ENCODE data around the gene SNAPC4.

Gene SNAPC4

GRCh38 chr9:136380381-136380780 lies 19.6 kb downstream of the SNAPC4 start:
- H3K9ac ChIP-seq (ENCODE audit: low read depth, low read length) = no peak overlapping the region

GRCh38 chr9:136379891-136380290 lies 20.1 kb downstream of the SNAPC4 start:
- Histone ChIP-seq H3K4me1 (ENCODE audit: control insufficient read depth, insufficient read depth, low read length) (no peaks in the 10 kb centered on the region), H3K9ac (ENCODE audit: low read depth, low read length) (no peak overlapping the region), H3K4me2 (ENCODE audit: low read length) (no peak overlapping the region), H3K4me3 (ENCODE audit: low read length) (no peak overlapping the region), H3K9me3 (replicated peaks; ENCODE audit: low read length) (no peaks in the 10 kb centered on the region), H3K27me3 (ENCODE audit: control insufficient read depth, insufficient read depth, low read length) (no peaks in the 10 kb centered on the region), H3K36me3 (ENCODE audit: insufficient read depth, low read length) (peaks cover 56% of the 10 kb centered on the region)

More at GRCh38 chr9:136380381-136380780, 19.6 kb downstream of the SNAPC4 start:
- Histone ChIP-seq H3K4me3 (ENCODE audit: low read length) (no peak overlapping the region), H3K4me1 (ENCODE audit: control insufficient read depth, insufficient read depth, low read length) (no peaks in the 10 kb centered on the region), H3K4me2 (ENCODE audit: low read length) (no peak overlapping the region), H3K36me3 (ENCODE audit: insufficient read depth, low read length) (peaks cover 57% of the 10 kb centered on the region), H3K9me3 (replicated peaks; ENCODE audit: low read length) (no peaks in the 10 kb centered on the region), H3K27me3 (ENCODE audit: control insufficient read depth, insufficient read depth, low read length) (no peaks in the 10 kb centered on the region)

- no peak overlapping the region for H3K9ac ChIP-seq (ENCODE audit: low read depth, low read length)
- no peaks in the 10 kb centered on the region for H3K27me3 ChIP-seq (ENCODE audit: control insufficient read depth, insufficient read depth, low read length)
- peaks cover 52% of the 10 kb centered on the region for H3K36me3 ChIP-seq (ENCODE audit: insufficient read depth, low read length)
- H3K4me1 ChIP-seq (ENCODE audit: control insufficient read depth, insufficient read depth, low read length) = no peaks in the 10 kb centered on the region
- no peak overlapping the region for H3K4me2 ChIP-seq (ENCODE audit: low read length)
- H3K9me3 ChIP-seq (replicated peaks; ENCODE audit: low read length) = no peaks in the 10 kb centered on the region
- H3K4me3 ChIP-seq (ENCODE audit: low read length) = no peak overlapping the region
These were observed 20.6 kb downstream of the SNAPC4 start for GRCh38 chr9:136379401-136379800.

- Histone ChIP-seq H3K9me3 (replicated peaks; ENCODE audit: low read length) (no peaks in the 10 kb centered on the region), H3K4me2 (ENCODE audit: low read length) (no peak overlapping the region), H3K27me3 (ENCODE audit: control insufficient read depth, insufficient read depth, low read length) (no peaks in the 10 kb centered on the region), H3K4me1 (ENCODE audit: control insufficient read depth, insufficient read depth, low read length) (no peaks in the 10 kb centered on the region), H3K4me3 (ENCODE audit: low read length) (no peak overlapping the region), H3K9ac (ENCODE audit: low read depth, low read length) (no peak overlapping the region), H3K36me3 (ENCODE audit: insufficient read depth, low read length) (peaks cover 48% of the 10 kb centered on the region)
These were observed 21.0 kb downstream of the SNAPC4 start for GRCh38 chr9:136379003-136379287.

- Histone ChIP-seq H3K9me3 (replicated peaks; ENCODE audit: low read length) (no peaks in the 10 kb centered on the region), H3K4me3 (ENCODE audit: low read length) (no peak overlapping the region), H3K4me2 (ENCODE audit: low read length) (no peak overlapping the region), H3K4me1 (ENCODE audit: control insufficient read depth, insufficient read depth, low read length) (no peaks in the 10 kb centered on the region), H3K9ac (ENCODE audit: low read depth, low read length) (no peak overlapping the region), H3K36me3 (ENCODE audit: insufficient read depth, low read length) (peaks cover 46% of the 10 kb centered on the region), H3K27me3 (ENCODE audit: control insufficient read depth, insufficient read depth, low read length) (no peaks in the 10 kb centered on the region)
These were observed 21.6 kb downstream of the SNAPC4 start for GRCh38 chr9:136378170-136379002.

GRCh38 chr9:136377341-136378169 lies 22.4 kb downstream of the SNAPC4 start:
- no peak overlapping the region for H3K9ac ChIP-seq (ENCODE audit: low read depth, low read length)
- no peak overlapping the region for H3K4me2 ChIP-seq (ENCODE audit: low read length)
- H3K36me3 ChIP-seq (ENCODE audit: insufficient read depth, low read length) = peaks cover 38% of the 10 kb centered on the region
- no peaks in the 10 kb centered on the region for H3K9me3 ChIP-seq (replicated peaks; ENCODE audit: low read length)
- H3K4me1 ChIP-seq (ENCODE audit: control insufficient read depth, insufficient read depth, low read length) = peaks cover 8% of the 10 kb centered on the region
- no peaks in the 10 kb centered on the region for H3K27me3 ChIP-seq (ENCODE audit: control insufficient read depth, insufficient read depth, low read length)
- H3K4me3 ChIP-seq (ENCODE audit: low read length) = no peak overlapping the region

- no peak overlapping the region for H3K4me3 ChIP-seq (ENCODE audit: low read length)
- peaks cover 15% of the 10 kb centered on the region for H3K4me1 ChIP-seq (ENCODE audit: control insufficient read depth, insufficient read depth, low read length)
- H3K36me3 ChIP-seq (ENCODE audit: insufficient read depth, low read length) = peaks cover 32% of the 10 kb centered on the region
- no peak overlapping the region for H3K9ac ChIP-seq (ENCODE audit: low read depth, low read length)
- H3K27me3 ChIP-seq (ENCODE audit: control insufficient read depth, insufficient read depth, low read length) = no peaks in the 10 kb centered on the region
- no peaks in the 10 kb centered on the region for H3K9me3 ChIP-seq (replicated peaks; ENCODE audit: low read length)
- no peak overlapping the region for H3K4me2 ChIP-seq (ENCODE audit: low read length)
These were observed 23.5 kb downstream of the SNAPC4 start for GRCh38 chr9:136376457-136376856.

- no peak overlapping the region for H3K4me3 ChIP-seq (ENCODE audit: low read length)
- no peaks in the 10 kb centered on the region for H3K27me3 ChIP-seq (ENCODE audit: control insufficient read depth, insufficient read depth, low read length)
- peaks cover 23% of the 10 kb centered on the region for H3K36me3 ChIP-seq (ENCODE audit: insufficient read depth, low read length)
- H3K4me2 ChIP-seq (ENCODE audit: low read length) = no peak overlapping the region
- no peak overlapping the region for H3K9ac ChIP-seq (ENCODE audit: low read depth, low read length)
- no peaks in the 10 kb centered on the region for H3K9me3 ChIP-seq (replicated peaks; ENCODE audit: low read length)
- H3K4me1 ChIP-seq (ENCODE audit: control insufficient read depth, insufficient read depth, low read length) = peaks cover 15% of the 10 kb centered on the region
These were observed 24.9 kb downstream of the SNAPC4 start for GRCh38 chr9:136375096-136375495.

GRCh38 chr9:136374183-136374575 lies 25.8 kb downstream of the SNAPC4 start:
- H3K9me3 ChIP-seq (replicated peaks; ENCODE audit: low read length) = no peaks in the 10 kb centered on the region
- no peaks in the 10 kb centered on the region for H3K27me3 ChIP-seq (ENCODE audit: control insufficient read depth, insufficient read depth, low read length)
- H3K4me3 ChIP-seq (ENCODE audit: low read length) = no peak overlapping the region
- H3K36me3 ChIP-seq (ENCODE audit: insufficient read depth, low read length) = peaks cover 23% of the 10 kb centered on the region
- H3K4me1 ChIP-seq (ENCODE audit: control insufficient read depth, insufficient read depth, low read length) = peaks cover 15% of the 10 kb centered on the region
- H3K9ac ChIP-seq (ENCODE audit: low read depth, low read length) = no peak overlapping the region
- H3K4me2 ChIP-seq (ENCODE audit: low read length) = no peak overlapping the region

- H3K4me1 ChIP-seq (ENCODE audit: control insufficient read depth, insufficient read depth, low read length) = peaks cover 15% of the 10 kb centered on the region
- peak within 1 kb of the TSS; percentile 20 for H3K4me2 ChIP-seq (ENCODE audit: low read length)
- no peaks in the 10 kb centered on the region for H3K27me3 ChIP-seq (ENCODE audit: control insufficient read depth, insufficient read depth, low read length)
- no peaks in the 10 kb centered on the region for H3K9me3 ChIP-seq (replicated peaks; ENCODE audit: low read length)
- no peak within 1 kb of the TSS for H3K4me3 ChIP-seq (ENCODE audit: low read length)
- H3K9ac ChIP-seq (ENCODE audit: low read depth, low read length) = no peak within 1 kb of the TSS
- H3K36me3 ChIP-seq (ENCODE audit: insufficient read depth, low read length) = peaks cover 19% of the 10 kb centered on the region
These were observed 26.4 kb downstream of the SNAPC4 start, which contains the start of gene CARD9 for GRCh38 chr9:136373300-136374182. CARD9 (minus strand) TSS chr9:136373669; CDS start chr9:136372078, 1,591 bp downstream.
